AML-193 (cell line): ENCODE results near the gene EFCAB13.

Experiments used
- DNase-seq, 2 experiments: peaks; one replicate each; lab custom pipeline; 2025; lab: John Stamatoyannopoulos, UW

EFCAB13 gene

GRCh38 chr17:47323382-47324223 is at the start of gene EFCAB13:
TSS of gene EFCAB13 (plus strand) at chr17:47323955. CDS start at chr17:47328354, 4,399 bp downstream.
- no peak for DNase-seq

- no peak for DNase-seq
Measured at GRCh38 chr17:47274319-47275069, 49.3 kb upstream of the EFCAB13 start.

GRCh38 chr17:47275245-47275984 is 48.3 kb upstream of the EFCAB13 start:
- no peak for DNase-seq

- no peak for DNase-seq
Measured at GRCh38 chr17:47276444-47276843, 47.3 kb upstream of the EFCAB13 start.

- DNase-seq, result no peak
Measured at GRCh38 chr17:47276868-47277267, 46.9 kb upstream of the EFCAB13 start.

GRCh38 chr17:47277921-47278320 is 45.8 kb upstream of the EFCAB13 start:
- no peak for DNase-seq

GRCh38 chr17:47278561-47278960 is 45.2 kb upstream of the EFCAB13 start:
- no peak for DNase-seq

GRCh38 chr17:47279062-47279801 is 44.5 kb upstream of the EFCAB13 start:
- DNase-seq, result peak; percentile 73

- DNase-seq, result no peak
Measured at GRCh38 chr17:47280072-47280811, 43.5 kb upstream of the EFCAB13 start.

GRCh38 chr17:47281216-47281615 is 42.5 kb upstream of the EFCAB13 start:
- DNase-seq, result no peak

GRCh38 chr17:47285003-47285402 is 38.8 kb upstream of the EFCAB13 start:
- no peak for DNase-seq

- no peak for DNase-seq
Measured at GRCh38 chr17:47286198-47286914, 37.4 kb upstream of the EFCAB13 start.

- DNase-seq, result no peak
Measured at GRCh38 chr17:47287068-47287467, 36.7 kb upstream of the EFCAB13 start.

GRCh38 chr17:47287639-47288038 is 36.1 kb upstream of the EFCAB13 start:
- DNase-seq, result no peak

- DNase-seq, result no peak
Measured at GRCh38 chr17:47288531-47289116, 35.1 kb upstream of the EFCAB13 start.

GRCh38 chr17:47289302-47289701 is 34.5 kb upstream of the EFCAB13 start:
- no peak for DNase-seq

GRCh38 chr17:47290870-47291241 is 32.9 kb upstream of the EFCAB13 start:
- no peak for DNase-seq

GRCh38 chr17:47291242-47291873 is 32.4 kb upstream of the EFCAB13 start:
- no peak for DNase-seq

- DNase-seq, result no peak
Measured at GRCh38 chr17:47292206-47292605, 31.5 kb upstream of the EFCAB13 start.
